SK-N-SH treated with all-trans-retinoic acid at 6 μM for 48 hours (cell line): Measurements from ENCODE around the gene SPAST.

Source experiments
- OSR1 ChIP-seq: fragments of 250-450 bp; sonication (Bioruptor Pico); IDR thresholded peaks from 2 replicates; pipeline ENCODE4 v1.8.0; 2022; ENCODE audit warnings: moderate library complexity, mild to moderate bottlenecking, inconsistent platforms
- SNAI2 ChIP-seq: fragments of 250-450 bp; sonication (Bioruptor Pico); IDR thresholded peaks from 2 replicates; pipeline ENCODE4 v1.5.0; 2020; ENCODE audit warnings: mild to moderate bottlenecking, moderate library complexity
- TOX ChIP-seq: fragments of 250-450 bp; sonication (Bioruptor Pico); IDR thresholded peaks from 2 replicates; pipeline ENCODE4 v1.8.0; 2021; ENCODE audit warnings: mild to moderate bottlenecking, moderate library complexity, borderline replicate concordance

DNA sequence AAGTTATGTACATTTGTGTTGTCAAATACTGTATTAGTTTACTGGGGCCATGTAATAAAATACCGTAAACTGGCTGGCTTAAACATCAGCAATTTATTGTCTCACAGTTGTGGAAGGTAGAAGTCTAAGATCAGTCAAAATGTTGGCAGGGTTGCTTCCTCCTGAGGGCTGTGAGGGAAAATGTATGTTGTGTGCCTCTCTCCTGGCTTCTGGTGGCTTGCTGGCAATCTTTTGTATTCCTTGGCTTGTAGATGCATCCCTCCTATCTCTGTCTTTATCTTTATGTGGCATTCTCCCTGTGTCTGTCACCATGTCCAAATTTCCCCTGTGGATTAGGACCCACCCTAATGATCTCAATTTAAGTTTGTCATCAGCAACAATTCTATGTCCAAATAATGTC, 65.3 kb downstream of the SPAST start:
- TF ChIP-seq SNAI2 (no peak), TOX (CRISPR knock-in tag) (no peak), OSR1 (CRISPR knock-in tag) (no peak)
